Hippocampal formation (tissue), 2 donors: ENCODE results near the gene KIAA1671.

Experiments
- DNase-seq, 2 donors: peaks; one replicate each; lab custom pipeline; 2025; lab: John Stamatoyannopoulos, UW

Gene KIAA1671

DNA sequence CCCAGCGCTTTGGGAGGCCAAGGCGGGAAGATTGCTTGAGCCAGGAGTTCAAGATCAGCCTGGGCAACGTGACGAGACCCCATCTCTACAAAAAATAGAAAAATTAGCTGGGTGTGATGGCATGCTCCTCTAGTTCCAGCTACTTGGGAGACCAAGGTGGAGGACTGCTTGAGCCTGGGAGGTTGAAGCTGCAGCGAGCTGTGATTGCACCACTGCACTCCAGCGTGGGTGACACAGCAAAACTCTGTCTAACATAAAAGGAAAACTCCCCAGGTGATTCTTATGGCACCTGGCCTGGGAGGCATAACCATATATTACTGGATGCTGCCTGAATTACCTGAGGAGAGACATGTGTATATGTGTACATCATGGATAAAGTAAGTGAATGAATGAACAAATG is 29.1 kb downstream of the KIAA1671 start:
- no peak for DNase-seq

DNA sequence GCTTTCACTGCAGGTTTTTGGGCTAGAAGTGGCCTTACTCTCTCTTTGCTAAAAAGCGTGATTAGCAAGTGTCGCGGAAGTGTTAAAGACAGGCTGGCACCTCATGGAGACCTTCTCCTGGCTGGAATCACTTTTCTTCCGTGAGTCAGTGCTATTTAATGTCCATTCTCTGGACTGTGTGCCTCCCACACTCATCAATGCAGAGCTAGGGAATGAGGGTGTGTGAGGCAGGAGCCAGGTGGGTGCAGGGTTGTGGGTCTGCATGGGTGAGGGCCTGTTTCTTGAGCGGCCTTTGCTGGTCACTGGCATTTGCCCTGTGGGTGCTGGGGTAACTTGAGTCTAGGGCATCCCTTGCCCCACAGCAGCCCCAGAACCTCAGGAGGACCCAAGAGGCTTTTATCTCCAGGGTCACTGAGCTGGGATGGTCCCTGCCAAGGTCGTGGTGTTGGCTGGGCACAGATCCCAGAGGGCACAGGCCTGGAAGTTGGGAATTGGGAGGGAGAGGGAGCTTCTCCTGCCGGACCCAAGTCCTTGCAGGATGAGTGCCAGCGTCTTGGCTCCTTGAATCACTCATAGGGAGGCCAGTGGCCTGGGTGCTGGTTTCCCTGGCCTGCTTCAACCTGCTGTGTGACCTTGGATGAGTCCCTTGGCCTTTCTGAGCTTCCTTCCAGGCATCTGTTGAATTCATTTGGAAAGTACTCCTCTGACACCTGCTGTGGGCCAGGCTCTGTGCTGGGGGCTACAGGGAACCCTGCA is 30.0 kb downstream of the KIAA1671 start:
- no peak for DNase-seq

DNA sequence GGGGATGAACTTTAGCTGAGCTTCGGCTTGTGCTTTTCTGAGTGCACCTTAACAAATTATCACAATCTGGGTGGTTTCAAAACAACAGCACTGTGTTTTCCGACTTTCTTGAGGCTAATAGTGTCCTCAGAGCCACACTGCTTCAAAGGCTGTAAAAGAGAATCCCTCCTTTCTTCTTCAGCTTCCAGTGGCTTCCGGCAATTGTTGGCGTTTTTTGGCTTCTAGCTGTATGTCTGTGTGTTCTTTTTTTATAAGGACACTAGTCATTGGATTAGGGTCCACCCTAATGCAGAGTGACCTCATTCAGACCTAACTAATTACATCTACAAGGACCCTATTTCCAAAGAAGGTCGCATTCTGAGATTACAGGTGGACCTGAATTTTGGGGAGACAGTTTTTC is 30.6 kb downstream of the KIAA1671 start:
- DNase-seq = no peak

DNA sequence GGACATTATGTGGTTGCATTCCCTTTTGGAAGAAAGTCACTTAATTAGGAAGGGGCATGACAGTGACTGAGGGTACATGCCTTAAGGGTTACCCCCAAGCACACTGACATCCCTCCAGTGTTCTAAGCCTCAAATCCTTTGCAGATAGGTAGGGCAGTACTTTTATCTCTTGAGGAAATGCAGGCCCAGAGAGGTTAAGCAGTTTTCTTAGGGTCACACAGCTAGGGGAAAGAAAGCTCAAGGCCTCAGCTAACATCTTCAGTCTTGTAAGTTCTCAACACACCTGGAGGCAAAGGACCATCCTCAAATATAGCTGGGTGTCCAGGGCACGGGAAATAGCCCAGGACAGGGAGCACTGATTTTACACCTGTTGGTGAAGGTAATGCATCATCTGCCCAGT is 31.6 kb downstream of the KIAA1671 start:
- DNase-seq = no peak

DNA sequence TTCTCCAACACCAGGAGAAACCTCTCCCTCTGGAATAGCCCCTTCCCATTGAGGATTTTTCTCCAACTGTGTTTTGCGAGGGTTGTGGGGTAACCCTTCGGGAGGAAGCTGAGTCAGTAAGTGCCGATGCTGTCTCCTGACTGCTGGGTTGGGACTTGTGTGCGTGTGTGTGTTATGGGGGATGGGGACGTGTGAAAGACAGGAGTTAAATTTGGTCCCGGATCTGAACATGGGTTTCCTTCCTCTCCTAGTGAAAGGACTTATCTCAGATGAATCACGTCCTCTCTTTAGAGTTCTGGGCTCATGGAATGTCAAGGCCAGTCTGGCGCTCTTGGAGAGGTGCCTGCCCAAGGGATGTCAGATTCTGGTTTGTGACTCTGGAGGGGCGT is 33.3 kb downstream of the KIAA1671 start:
- DNase-seq = no peak

DNA sequence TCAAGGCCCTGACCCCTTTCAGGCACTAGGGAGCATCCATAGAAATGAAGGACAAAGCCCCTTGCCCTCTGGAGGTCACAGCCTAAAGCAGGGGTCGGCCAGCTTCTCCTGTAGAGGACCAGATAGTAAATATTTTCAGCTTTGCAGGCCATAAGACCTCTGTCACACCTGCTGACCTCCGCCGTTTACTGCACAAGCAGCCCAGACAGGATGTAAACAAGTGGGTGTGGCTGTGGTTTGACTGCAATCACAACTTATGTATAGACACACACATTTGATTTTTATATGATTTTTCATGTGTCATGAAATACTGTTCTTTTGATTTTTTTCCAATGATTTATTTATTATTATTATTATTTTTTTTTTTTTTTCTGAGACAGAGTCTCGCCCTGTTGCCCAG is 34.3 kb downstream of the KIAA1671 start:
- DNase-seq = no peak

DNA sequence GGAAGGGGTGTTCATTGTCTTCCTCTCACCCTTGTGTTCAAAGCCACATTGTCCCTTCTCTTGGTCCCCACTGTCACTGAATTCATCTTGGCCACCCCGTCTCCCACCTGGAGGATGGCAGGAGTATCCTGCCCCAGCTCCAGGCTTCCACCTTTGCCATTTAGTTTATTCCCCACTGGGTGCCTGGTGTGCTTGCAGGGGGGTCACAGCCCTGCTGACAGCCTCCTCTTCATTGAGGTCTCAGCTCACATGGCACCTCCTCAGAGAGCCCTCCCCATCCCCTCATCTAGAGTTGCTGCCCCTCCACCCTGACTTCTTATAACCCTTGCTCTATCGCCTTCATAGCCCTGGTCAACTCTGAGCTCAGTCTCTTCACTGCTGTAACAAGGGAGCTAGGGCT is 36.6 kb downstream of the KIAA1671 start:
- DNase-seq = no peak

DNA sequence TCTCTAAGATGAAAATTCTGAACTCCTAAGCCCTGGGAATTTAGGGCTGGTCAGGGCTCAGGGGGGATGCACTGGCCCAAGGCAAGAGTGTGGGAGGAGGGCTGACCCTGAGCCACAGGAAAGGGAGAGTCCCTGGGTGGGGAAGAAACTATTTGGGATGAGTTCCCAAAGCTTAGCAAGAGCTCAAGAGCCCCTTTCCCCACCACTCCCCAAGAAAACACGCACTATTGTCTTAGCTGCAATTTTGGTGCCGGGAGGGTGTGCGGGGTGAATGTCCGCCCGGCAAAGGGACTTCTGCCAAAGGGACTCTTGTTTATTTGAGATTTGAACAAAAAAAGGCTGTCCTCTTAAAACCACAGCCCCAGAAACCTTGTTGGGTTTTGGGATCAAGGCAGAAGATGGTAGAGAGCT is 37.0 kb downstream of the KIAA1671 start:
- DNase-seq = peak in 1 of 2 donors; percentile 36

DNA sequence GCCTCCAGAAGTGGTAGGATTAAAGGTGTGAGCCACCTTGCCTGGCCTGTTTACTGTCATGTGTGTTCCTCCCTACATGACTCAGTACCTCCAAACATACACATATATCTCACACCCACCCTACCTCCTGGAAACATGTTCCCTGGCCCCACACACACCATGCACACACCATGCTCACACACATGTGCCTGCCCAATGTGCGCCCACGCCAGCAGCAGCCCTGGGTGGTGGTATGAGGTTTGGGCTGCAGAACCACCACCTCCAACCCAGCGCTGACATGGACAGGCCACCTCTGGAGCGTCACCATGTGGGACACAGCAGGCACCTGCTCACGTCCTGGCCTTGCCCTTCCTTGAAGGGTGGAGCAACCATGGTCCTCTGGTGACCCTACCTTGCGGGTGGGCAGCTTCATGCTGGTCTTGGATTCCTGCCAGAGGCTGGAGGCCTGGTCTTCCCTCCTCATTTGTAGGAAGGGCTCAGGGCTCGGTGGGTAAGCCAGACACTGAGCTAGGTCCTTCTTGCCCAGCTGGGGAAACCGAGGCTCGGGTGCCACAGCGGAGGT is 37.9 kb downstream of the KIAA1671 start:
- no peak for DNase-seq

DNA sequence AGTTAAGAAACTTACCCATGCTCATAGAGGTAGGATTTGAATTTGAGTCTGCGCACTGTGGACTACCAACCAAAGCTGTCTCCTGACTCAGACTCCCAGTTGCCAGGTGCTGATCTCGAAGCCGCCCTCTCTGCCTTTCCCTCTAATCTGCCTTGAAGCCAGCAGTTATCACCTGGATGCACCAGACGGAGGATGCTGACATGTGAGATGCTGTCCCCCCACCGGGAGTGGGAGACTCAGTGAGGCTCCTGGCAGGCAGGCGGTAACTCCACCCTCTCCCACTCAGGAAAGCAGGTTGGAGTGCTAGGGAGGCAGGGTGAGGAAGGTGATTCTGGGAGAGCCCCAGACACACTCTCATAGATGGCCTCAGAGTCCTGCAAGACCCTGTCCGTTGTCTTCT is 40.4 kb downstream of the KIAA1671 start:
- DNase-seq = no peak

DNA sequence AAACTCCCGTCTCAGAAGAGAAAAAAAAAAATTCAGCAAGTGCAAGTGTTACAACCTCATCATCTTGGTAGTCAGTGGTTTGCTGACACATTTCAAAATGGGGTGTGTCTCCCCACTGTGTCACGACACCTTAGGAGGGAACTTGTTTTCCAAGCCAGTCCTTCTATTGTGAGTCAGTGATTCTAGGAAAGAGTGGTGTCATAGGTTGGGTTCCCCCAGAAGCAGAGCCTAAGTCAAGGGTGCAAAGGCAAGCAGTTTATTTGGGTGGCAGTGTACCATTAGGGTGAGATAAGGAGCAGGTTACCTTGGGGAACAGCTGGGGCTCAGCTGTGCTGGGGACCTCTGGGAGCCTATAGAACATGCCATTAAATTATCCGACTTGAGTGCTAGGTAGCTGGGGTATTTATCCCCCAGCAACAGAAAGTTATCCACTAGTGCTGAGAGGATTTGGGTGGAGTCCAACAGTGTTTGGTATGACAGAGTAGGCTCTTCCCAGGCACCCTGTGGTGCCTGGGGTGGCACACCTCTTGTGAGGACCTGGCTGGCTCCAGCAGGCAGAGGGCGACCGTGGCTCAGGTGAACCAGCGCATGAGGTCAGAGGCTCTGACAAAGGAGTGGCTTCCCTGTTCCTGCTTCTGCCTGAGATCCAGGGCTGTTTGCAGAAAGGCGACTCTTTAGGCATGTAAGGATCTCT is 41.7 kb downstream of the KIAA1671 start:
- no peak for DNase-seq

DNA sequence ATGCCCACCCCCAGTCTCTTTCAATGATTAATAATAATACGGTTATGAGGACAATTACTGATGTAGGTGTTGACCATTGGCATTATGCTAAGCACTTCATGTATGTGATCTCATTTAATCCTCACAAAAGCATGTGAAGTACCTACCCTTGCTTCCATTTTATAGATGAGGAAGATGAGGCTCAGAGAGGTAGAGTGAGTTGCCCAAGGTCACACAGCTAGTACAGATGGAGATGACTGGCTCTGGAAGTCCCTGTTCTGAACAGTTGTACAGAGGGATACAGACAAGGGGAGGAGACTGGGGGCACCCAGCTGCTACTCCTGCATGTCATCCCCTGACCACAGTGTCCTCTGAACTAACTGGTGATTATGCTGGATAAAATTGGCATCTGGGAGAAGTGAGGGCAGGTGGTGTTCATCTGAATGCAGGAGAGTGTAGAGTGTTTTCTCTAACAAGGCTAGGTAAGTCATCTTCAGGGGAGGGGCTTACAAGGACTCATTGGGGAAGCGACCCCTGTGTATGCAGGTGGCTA is 43.2 kb downstream of the KIAA1671 start:
- no peak for DNase-seq

DNA sequence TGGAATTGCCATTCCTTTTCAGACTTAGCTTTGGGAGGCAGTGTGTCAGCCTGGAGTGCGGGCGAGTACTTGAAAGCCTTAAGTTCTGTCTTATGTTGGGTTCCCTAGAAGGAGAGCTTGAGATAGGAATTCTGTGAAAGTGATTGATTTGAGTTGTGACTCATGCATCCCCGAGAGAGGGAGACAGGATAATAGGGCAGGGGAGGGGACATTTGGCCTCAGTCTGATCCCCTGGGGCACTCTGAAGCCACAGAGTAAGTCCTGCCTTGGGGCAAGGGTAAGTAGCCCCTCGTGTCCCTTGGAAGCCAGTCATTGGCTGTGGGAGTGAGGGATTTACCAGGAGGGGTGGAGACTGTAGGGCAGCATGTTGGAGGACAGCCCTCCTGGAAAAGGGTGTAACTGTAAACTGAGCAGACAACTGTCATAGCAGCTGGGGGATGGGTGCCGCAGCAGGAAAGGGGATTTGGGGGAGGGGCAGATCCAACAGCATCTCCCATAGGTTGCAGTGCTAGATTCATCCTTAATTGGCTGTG is 44.0 kb downstream of the KIAA1671 start:
- DNase-seq = no peak

DNA sequence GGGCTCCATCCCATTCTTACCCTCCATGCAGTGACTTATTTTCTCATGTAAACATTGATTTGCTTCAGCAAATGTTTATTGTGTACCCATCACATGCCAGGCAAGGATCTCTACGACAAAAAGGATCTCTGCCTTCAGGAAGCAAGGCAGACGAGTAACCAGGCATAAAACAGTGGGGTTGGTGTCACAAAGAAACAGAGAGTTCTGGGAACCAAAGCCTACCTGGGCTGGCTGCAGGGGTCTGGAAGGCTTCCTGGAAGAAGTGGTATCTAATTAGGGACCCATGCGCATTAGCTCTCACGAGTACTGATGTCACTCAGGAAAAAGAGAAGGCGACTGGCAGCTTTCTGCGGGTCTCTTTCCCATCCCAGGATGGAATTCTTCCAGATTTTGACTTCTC is 44.5 kb downstream of the KIAA1671 start:
- DNase-seq = no peak

DNA sequence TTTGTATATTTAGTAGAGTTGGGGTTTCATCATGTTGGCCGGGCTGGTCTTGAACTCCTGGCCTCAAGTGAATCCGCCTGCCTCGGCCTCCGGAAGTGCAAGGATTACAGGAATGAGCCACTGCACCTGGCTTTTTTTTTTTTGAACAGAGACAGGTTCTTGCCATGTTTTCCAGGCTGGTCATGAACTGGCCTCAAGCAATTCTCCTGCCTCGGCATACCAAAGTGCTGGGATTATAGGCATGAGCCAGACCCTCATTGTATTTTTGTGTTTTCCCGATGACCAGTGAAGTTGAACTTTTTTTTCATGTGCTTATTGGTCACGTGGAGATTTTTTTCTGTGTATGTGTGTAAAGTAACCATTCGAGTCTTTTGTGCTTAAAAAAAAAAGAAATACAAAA is 48.2 kb downstream of the KIAA1671 start:
- no peak for DNase-seq

DNA sequence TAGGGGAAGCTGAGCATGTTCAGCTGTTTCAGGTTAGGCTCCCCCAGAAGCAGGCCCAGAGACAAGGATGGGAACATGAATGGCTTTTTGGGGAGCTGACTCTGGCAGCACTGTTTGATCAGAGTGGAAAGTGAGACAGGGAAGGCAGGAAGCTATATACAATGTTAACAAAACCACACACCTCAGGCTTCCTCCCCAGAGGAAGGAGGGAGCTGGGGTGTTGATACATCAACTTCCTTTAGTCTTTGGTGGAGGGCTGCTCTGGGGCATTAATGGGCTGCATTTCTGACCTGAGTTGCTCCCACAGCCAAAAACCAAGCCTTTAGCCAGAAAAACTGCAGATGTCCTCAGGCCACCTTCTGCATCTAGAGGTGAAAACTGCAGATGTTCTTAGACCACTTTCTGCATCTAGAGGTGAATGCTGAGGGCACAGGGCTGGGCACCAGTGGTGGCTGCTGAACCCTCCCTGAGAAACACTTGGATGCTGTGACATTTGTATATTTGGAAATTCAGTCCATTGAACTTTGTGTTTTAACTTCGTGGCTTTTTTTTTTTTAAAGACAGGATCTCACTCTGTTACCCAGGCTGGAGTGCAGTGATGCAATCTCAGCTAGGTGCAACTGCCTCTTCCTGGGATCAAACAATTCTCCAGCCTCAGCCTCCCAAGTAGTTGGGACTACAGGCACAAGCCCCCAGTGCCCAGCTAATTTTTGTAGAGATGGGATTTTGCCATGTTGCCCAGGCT is 49.9 kb downstream of the KIAA1671 start:
- no peak for DNase-seq

DNA sequence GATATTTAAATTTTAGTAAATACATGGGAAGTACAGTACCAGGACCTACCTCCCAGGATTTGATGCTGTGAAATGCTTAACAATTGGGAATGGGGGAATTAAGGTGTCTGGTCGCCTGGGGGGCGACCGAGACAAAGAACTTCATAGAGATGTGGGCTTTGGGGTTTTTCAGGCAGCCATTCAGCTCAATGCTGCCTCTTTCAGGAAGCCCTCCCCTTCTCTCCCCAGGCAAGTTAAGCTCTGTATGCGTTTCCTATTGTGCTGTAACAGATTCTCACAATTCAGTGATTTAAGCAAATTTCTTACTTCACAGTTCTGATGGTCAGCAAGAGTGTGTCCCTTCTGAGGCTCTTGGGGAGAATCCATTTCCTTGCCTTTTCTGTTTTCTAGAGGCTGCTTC is 53.8 kb downstream of the KIAA1671 start:
- no peak for DNase-seq

DNA sequence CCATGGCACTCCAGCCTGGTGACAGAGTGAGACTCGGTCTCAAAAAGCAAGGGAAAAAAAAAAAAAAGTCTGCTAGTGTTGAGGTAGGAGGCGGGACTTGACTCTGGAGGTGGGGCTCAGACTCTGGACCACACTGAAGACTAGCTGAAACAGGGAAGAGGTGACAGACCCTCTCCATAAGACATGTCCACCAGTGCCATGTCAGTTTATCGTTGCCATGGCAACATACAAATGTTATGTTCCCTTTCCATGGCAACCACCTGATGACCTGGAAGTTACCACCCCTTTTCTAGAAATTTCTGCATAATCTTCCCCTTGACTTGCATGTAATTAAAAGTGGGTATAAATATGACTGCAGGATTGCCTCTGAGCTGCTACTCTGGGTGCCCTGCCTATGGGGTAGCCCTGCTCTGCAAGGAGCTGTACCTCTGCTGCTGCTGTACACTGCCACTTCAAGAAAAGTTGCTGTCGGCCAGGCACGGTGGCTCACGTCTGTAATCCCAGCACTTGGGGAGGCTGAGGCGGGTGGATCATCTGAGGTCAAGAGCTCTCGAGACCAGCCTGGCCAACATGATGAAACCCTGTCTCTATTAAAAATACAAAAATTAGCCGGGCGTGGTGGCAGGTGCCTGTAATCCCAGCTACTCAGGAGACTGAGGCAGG is 55.1 kb downstream of the KIAA1671 start:
- DNase-seq = no peak

DNA sequence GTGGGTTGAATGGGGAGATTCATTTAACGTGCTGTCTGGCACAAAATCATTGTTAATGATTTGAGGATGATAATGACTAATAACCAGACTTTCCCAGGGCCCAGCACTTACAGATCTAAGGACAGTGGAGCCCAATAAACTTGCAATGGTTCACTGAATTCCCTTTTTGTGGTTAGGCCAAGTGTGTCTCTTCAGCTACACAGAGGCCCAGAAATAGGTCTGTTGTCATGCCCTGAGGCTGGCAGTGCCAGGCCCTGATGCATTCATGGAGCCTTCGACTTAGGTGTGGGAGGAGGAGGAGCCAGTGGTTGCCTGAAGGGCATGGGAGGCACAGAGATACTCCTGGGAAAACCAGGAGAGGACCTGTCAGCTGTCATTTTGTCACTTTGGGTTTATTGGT is 56.1 kb downstream of the KIAA1671 start:
- no peak for DNase-seq

DNA sequence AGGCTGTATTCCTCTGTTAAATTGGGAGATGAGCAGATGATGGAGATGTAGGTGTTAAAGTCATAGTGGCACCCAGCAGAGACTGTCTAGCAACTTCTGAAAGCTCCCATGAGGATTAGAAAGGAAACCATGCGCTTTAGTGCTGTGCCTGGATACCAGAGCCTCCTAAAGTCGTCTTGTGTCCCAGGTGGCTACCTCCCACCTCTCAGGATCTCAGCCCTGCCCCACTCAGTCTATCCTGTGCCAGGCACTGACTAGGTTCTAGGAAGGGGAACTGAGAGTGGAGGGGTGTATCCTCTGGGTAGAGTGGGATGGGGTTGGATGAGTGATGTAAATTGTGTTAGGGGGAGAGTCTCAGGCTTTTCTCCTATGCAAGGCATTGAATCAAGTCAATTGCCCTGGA is 60.2 kb downstream of the KIAA1671 start:
- DNase-seq = no peak

DNA sequence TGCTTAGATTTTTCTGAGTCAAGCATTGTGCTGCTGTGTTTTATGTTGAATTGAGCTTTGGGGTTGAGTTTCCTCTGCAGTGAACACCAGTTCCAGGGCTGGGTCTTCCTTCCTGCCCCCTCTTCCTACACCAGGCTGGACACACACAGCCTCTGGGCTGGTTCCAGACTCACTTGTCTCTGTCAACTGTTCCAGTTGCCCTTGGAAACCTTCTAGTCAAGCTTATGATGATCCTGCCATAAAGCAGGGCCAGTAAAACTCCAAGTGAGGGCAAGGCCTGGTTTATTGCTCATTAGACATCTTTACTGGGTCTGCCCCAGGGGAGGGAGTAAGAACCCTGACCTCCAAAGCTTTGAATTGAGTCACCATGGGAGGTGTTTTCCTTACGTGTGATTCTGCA is 61.1 kb downstream of the KIAA1671 start:
- DNase-seq = no peak
